Ectodermal cell (in vitro differentiated cells): Measurements from ENCODE around the gene KRT9.

ENCODE experiments used
- H3K27ac ChIP-seq: 2 replicates; pipeline ENCODE4 v1.7.0; 2013; ENCODE audit warnings: mild to moderate bottlenecking, low read depth, low read length; ENCODE audit not compliant: insufficient read depth, poor library complexity, severe bottlenecking
- H3K27me3 ChIP-seq: 2 replicates; pipeline ENCODE4 v1.7.0; 2013; ENCODE audit warnings: mild to moderate bottlenecking, low read length; ENCODE audit not compliant: insufficient read depth, control insufficient read depth, poor library complexity, severe bottlenecking
- H3K36me3 ChIP-seq: one replicate; pipeline ENCODE4 v1.7.0; 2013; ENCODE audit warnings: low read length; ENCODE audit not compliant: control insufficient read depth, insufficient read depth
- H3K4me1 ChIP-seq: one replicate; pipeline ENCODE4 v1.7.0; 2013; ENCODE audit warnings: low read length; ENCODE audit not compliant: control insufficient read depth, insufficient read depth
- H3K4me3 ChIP-seq: 2 replicates; pipeline ENCODE4 v1.7.0; 2013; ENCODE audit warnings: low read depth, low read length, control low read depth; ENCODE audit not compliant: insufficient read depth
- H3K9me3 ChIP-seq: 2 replicates; pipeline ENCODE4 v1.7.0; 2013; ENCODE audit warnings: mild to moderate bottlenecking, low read length, moderate library complexity; ENCODE audit not compliant: control insufficient read depth
- WGBS, 2 experiments: methylation state at CpG; one replicate each; pipeline ENCODE4 v1.1.7; 2013; ENCODE audit warnings: missing lambda C conversion rate in 2 of 2; 5-methylcytosine and 5-hydroxymethylcytosine counted together

KRT9 gene

DNA sequence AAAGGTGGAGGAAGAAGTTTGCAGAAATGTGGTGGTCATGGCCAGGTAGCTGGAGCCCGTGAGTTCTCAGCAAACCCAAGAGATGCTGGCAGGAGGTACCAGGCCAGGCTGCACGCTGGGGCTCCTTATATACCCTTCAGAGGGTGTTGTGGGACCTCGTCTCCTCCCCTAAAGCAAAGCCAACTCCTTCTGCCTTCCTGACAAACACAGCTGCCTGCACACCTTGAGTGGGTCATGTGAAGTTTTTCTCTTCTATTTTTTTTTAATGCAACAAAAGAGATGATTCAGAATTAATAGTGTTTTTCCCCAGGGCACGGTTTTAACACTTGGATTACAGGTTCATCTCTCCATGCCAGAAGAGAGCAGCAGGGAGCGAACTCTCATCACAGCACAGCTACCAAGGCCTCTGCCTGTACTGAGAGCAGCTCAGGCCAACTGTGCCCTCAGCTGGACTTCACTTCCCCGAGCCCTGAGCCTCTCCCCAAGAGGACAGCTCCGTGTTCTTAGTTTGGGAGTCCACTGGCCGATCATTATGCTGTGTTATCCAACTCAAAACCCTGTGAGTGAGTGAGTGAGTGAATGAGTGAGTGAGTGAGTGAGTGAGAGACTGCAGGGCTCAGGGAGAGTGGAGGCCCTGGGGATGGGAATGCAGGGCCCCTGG is 52.9 kb downstream of the KRT9 start, which contains the start of gene KRT15:
Gene KRT15 (minus strand): TSS at position 102 of the 661 bp plus-strand sequence. CDS start 63 bp downstream, at position 39.
- no peak within 1 kb of the TSS for H3K27ac ChIP-seq
- WGBS, 2 experiments, result 79 to 84% methylated on average over 8 of the region's 8 CpGs
- H3K9me3 ChIP-seq, result no peaks in the 10 kb centered on the region
- H3K36me3 ChIP-seq, result peaks cover 12% of the 10 kb centered on the region
- no peak within 1 kb of the TSS for H3K4me3 ChIP-seq
- H3K4me1 ChIP-seq, result peaks cover 12% of the 10 kb centered on the region
- no peaks in the 10 kb centered on the region for H3K27me3 ChIP-seq

GRCh38 chr17:41518031-41518430 is 53.8 kb downstream of the KRT9 start:
- peaks cover 5% of the 10 kb centered on the region for H3K36me3 ChIP-seq
- no peaks in the 10 kb centered on the region for H3K27me3 ChIP-seq
- no peak overlapping the region for H3K27ac ChIP-seq
- no peak overlapping the region for H3K4me3 ChIP-seq
- 98% methylated on average over 3 of the region's 3 CpGs for whole genome bisulfite sequencing, 2 experiments
- peaks cover 12% of the 10 kb centered on the region for H3K4me1 ChIP-seq
- H3K9me3 ChIP-seq, result no peaks in the 10 kb centered on the region

GRCh38 chr17:41516830-41517283 is 55.0 kb downstream of the KRT9 start:
- H3K4me3 ChIP-seq, result no peak overlapping the region
- H3K36me3 ChIP-seq, result no peaks in the 10 kb centered on the region
- no peaks in the 10 kb centered on the region for H3K9me3 ChIP-seq
- H3K4me1 ChIP-seq, result peaks cover 9% of the 10 kb centered on the region
- H3K27me3 ChIP-seq, result no peaks in the 10 kb centered on the region
- H3K27ac ChIP-seq, result no peak overlapping the region
- 93 to 94% methylated on average over 14 of the region's 14 CpGs for WGBS, 2 experiments

GRCh38 chr17:41516147-41516829 is 55.6 kb downstream of the KRT9 start:
- Histone ChIP-seq H3K27ac (no peak overlapping the region), H3K9me3 (no peaks in the 10 kb centered on the region), H3K27me3 (no peaks in the 10 kb centered on the region), H3K36me3 (no peaks in the 10 kb centered on the region), H3K4me1 (peaks cover 9% of the 10 kb centered on the region), H3K4me3 (no peak overlapping the region)
- 92 to 95% methylated on average over 14 of the region's 14 CpGs for WGBS, 2 experiments
